PFSK-1 (cell line): Measurements from ENCODE around the gene TOR1AIP2.

Experiments used
- FOXP2 ChIP-seq: optimal IDR thresholded peaks from 2 replicates; pipeline ENCODE3; 2011; ENCODE audit warnings: borderline replicate concordance, control low read depth, inconsistent platforms; ENCODE audit not compliant: insufficient read depth; ENCODE audit errors: extremely low read length, extremely low read depth
- POLR2AphosphoS5 ChIP-seq: IDR thresholded peaks from 2 replicates; pipeline ENCODE4 v1.6.1; 2012; ENCODE audit warnings: low read depth, mild to moderate bottlenecking, control low read depth, low read length, moderate library complexity
- REST ChIP-seq, 2 experiments: IDR thresholded peaks; 2 replicates each; pipeline versions ENCODE4 v1.6.1 to v1.8.0; 2011 to 2012; ENCODE audit warnings: low read depth in 2 of 2, low read length in 2 of 2, control low read depth in 1 of 2, inconsistent platforms in 1 of 2, mild to moderate bottlenecking in 1 of 2, moderate library complexity in 1 of 2; ENCODE audit not compliant: insufficient read depth in 1 of 2
- SIN3A ChIP-seq: IDR thresholded peaks from 2 replicates; pipeline ENCODE4 v1.6.1; 2012; ENCODE audit warnings: mild to moderate bottlenecking, low read length, moderate library complexity, borderline replicate concordance; ENCODE audit not compliant: insufficient read depth
- TAF1 ChIP-seq: IDR thresholded peaks from 2 replicates; pipeline ENCODE4 v1.6.1; 2012; ENCODE audit warnings: low read length, control low read depth, borderline replicate concordance; ENCODE audit not compliant: insufficient read depth

Gene TOR1AIP2

GRCh38 chr1:179807291-179807690 is 70.3 kb downstream of the TOR1AIP2 start:
- TF ChIP-seq TAF1 (no peak), REST (IDR thresholded peaks at IDR 0.05; ENCODE audit: insufficient read depth in 1 of 2, low read depth in 2 of 2, low read length in 2 of 2) (no peak), POLR2AphosphoS5 (no peak), SIN3A (no peak), FOXP2 (no peak)

- TF ChIP-seq REST (IDR thresholded peaks at IDR 0.05; ENCODE audit: insufficient read depth in 1 of 2, low read depth in 2 of 2, low read length in 2 of 2) (no peak), TAF1 (no peak), FOXP2 (no peak), SIN3A (no peak), POLR2AphosphoS5 (no peak)
These were observed 71.3 kb downstream of the TOR1AIP2 start for GRCh38 chr1:179806333-179806732.

- no peak for TF ChIP-seq REST (IDR thresholded peaks at IDR 0.05; ENCODE audit: insufficient read depth in 1 of 2, low read depth in 2 of 2, low read length in 2 of 2)
- no peak for TF ChIP-seq POLR2AphosphoS5
- no peak for TF ChIP-seq TAF1
- no peak for TF ChIP-seq FOXP2
- no peak for TF ChIP-seq SIN3A
These were observed 72.1 kb downstream of the TOR1AIP2 start for GRCh38 chr1:179805291-179806195.

- no peak for TF ChIP-seq TAF1
These were observed 73.7 kb downstream of the TOR1AIP2 start for GRCh38 chr1:179803918-179804317.

GRCh38 chr1:179803104-179803503 is 74.5 kb downstream of the TOR1AIP2 start:
- TF ChIP-seq TAF1 (no peak), FOXP2 (no peak), REST (IDR thresholded peaks at IDR 0.05; ENCODE audit: insufficient read depth in 1 of 2, low read depth in 2 of 2, low read length in 2 of 2) (no peak), SIN3A (no peak), POLR2AphosphoS5 (no peak)
